Activated T-helper 1 cell treated with anti-CD3 and anti-CD28 coated beads, Interleukin-12 subunit alpha, Interleukin-12 subunit beta, Interleukin-2, Interleukin-4 antibody, amounts not matched to agents 30 ng/mL and 10 ng/mL and 1 ng/mL, durations not matched to agents 14 hours and 24 hours and 36 hours (primary cell): ENCODE results near the gene KLHL41. TPM values are rescaled to one million over a fixed set of nuclear protein-coding genes. Genes with fewer than 3 reads are reported as not detected.
A peak's percentile ranks its signal among the peaks of the same experiment; 100 is the strongest.

ENCODE experiments used
- DNase-seq: peaks from one replicate; pipeline ENCODE4 v3.0.0; 2021; ENCODE audit warnings: low spot score
- H3K27ac Mint-ChIP-seq: one replicate; pipeline ENCODE4 v1.8.0; 2021; ENCODE audit warnings: mild to moderate bottlenecking, mixed read lengths
- H3K27me3 Mint-ChIP-seq: one replicate; pipeline ENCODE4 v1.8.0; 2022; ENCODE audit warnings: mild to moderate bottlenecking, moderate library complexity, mixed read lengths; ENCODE audit not compliant: insufficient read depth
- H3K36me3 Mint-ChIP-seq: one replicate; pipeline ENCODE4 v1.8.0; 2021; ENCODE audit warnings: low read depth, mixed read lengths
- H3K4me1 Mint-ChIP-seq: one replicate; pipeline ENCODE4 v1.8.0; 2021; ENCODE audit warnings: low read depth, mixed read lengths
- H3K4me3 Mint-ChIP-seq: one replicate; pipeline ENCODE4 v1.8.0; 2021; ENCODE audit warnings: mild to moderate bottlenecking, moderate library complexity, mixed read lengths
- H3K9me3 Mint-ChIP-seq: one replicate; pipeline ENCODE4 v1.8.0; 2021; ENCODE audit warnings: mixed read lengths
- intact Hi-C: fragments of 100-400 bp; cut with micrococcal nuclease; formaldehyde crosslinking; loops from one replicate; pipeline ENCODE4 v1.15.1; 2024
- total RNA-seq: library from RNA; stranded (reverse); gene quantifications from 2 replicates; pipeline ENCODE4 v1.2.3, GENCODE V29; 2022

The KLHL41 gene
- not detected in 2 replicates for total RNA-seq

DNA sequence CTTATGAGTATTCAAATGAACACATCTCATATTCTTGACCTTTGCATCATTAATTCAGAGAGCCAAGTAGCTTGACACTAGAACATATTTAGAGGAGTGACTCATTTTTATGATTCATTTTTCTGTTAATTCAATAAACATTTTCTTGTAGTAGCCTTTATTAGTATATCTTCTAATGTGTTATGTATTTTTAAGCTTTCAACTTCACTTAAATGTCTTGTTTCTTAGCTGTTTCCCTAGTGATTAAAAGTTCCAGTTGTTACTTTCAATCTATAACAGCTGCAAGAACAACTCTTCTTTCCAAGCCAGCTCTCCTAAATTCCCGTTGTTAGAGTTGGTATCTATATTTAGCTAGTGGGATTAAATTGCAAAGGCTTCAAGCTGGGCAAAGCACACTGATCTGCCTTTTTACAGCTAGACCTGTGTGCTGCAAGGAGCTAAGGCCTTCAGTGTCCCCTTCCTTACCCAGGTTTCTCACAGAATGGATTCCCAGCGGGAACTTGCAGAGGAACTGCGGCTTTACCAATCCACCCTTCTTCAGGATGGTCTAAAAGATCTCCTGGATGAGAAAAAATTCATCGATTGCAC is at the start of gene KLHL41:
Gene KLHL41, plus strand, starts transcription at position 405 of the 588 bp plus-strand sequence. Its CDS starts 77 bp downstream, at position 482.
- no peak for DNase-seq
- Mint-ChIP-seq H3K4me1 (peaks cover 10% of the 10 kb centered on the region), H3K9me3 (no peaks in the 10 kb centered on the region), H3K27me3 (peaks cover 6% of the 10 kb centered on the region), H3K4me3 (no peak within 1 kb of the TSS), H3K27ac (no peak within 1 kb of the TSS), H3K36me3 (no peaks in the 10 kb centered on the region)
- intact Hi-C loops = no loop called here

DNA sequence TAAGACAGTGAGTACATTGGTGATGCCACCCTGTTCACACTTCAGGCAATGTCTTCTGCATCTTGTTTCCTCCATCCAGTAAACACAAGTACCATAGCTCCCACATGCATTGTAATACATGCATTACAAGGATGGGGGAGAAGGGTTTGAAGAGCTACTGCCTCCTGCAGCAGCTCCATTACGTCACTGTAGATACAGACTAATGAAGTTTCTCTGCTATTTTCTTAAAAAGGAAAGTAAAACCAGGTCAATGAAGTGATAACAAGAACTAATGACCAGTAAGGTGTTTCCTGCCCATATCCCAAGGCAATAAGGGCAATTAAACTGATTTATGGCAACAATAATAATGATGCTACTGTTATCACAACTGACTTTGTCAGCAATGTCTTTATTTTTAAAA is 48.4 kb upstream of the KLHL41 start:
- H3K27me3 Mint-ChIP-seq = no peaks in the 10 kb centered on the region
- no peaks in the 10 kb centered on the region for H3K9me3 Mint-ChIP-seq
- H3K36me3 Mint-ChIP-seq = no peaks in the 10 kb centered on the region
- no peaks in the 10 kb centered on the region for H3K4me1 Mint-ChIP-seq
- intact Hi-C loops = loop anchor here (5.0 kb wide), 1 partner anchor 99 kb away; the partner anchor contains the start of gene LRP2
- no peak overlapping the region for H3K4me3 Mint-ChIP-seq
- no peak for DNase-seq
- H3K27ac Mint-ChIP-seq = no peak overlapping the region

- Mint-ChIP-seq H3K36me3 (no peaks in the 10 kb centered on the region), H3K9me3 (no peaks in the 10 kb centered on the region), H3K4me3 (no peak overlapping the region), H3K27ac (no peak overlapping the region), H3K4me1 (no peaks in the 10 kb centered on the region), H3K27me3 (no peaks in the 10 kb centered on the region)
- intact Hi-C loops = loop anchor here (5.0 kb wide), 1 partner anchor 101 kb away; the partner anchor contains the start of gene LRP2
- no peak for DNase-seq
Measured at GRCh38 chr2:169462896-169463695, 46.4 kb upstream of the KLHL41 start.

DNA sequence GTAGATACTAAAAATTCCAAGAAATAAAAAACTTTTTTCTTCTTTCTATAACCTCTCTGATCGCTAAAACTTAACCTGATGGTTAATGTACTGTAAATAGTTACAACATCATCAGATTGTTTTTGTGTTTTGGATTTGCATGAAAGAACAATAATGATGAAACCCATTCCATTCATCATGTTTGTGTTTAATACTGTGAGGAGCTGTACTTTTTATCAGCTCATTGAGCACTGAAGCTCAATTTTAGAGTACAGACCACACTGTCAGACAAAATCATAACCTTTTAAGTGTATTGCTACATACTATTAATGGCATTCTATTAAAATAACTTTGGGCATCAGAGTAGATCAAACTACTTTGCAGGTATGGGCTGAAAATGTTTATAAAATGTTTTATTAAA is 45.0 kb upstream of the KLHL41 start:
- Mint-ChIP-seq H3K36me3 (no peaks in the 10 kb centered on the region), H3K9me3 (no peaks in the 10 kb centered on the region)
- intact Hi-C loops = loop anchor here (2.0 to 5.0 kb wide), 2 partner anchors 98 to 102 kb away; partner anchors contain the start of gene LRP2

DNA sequence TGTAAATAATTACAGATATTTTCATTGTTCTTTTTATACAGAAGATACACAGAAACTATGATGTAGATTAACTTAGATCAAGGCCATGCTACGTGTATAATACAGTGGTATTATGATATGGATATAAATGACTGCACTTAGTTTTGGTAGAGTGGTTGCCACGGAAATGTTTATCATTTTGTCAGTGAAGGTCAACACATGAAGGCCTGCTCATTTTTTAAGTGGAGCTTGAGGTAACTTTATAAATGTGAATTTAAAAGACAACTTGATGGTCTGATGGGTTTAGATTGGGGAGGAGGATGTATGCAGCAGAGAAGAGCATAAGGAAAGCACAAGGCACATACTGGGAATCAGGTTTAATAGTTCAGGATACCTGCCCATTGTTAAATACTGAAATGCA is 44.6 kb upstream of the KLHL41 start:
- H3K4me3 Mint-ChIP-seq = no peak overlapping the region
- DNase-seq = no peak

More for the DNA sequence above, 45.0 kb upstream of the KLHL41 start:
- Mint-ChIP-seq H3K4me1 (no peaks in the 10 kb centered on the region), H3K27ac (no peak overlapping the region), H3K4me3 (no peak overlapping the region), H3K27me3 (no peaks in the 10 kb centered on the region)
- DNase-seq = no peak

GRCh38 chr2:169468841-169469240 is 40.7 kb upstream of the KLHL41 start:
- peaks cover 6% of the 10 kb centered on the region for H3K27me3 Mint-ChIP-seq
- H3K4me3 Mint-ChIP-seq = no peak overlapping the region
- H3K36me3 Mint-ChIP-seq = no peaks in the 10 kb centered on the region
- intact Hi-C loops = no loop called here
- no peak for DNase-seq
- no peaks in the 10 kb centered on the region for H3K9me3 Mint-ChIP-seq
- no peaks in the 10 kb centered on the region for H3K4me1 Mint-ChIP-seq
- no peak overlapping the region for H3K27ac Mint-ChIP-seq

More for the DNA sequence above, 44.6 kb upstream of the KLHL41 start:
- no peaks in the 10 kb centered on the region for H3K27me3 Mint-ChIP-seq
- intact Hi-C loops = loop anchor here (2.0 to 5.0 kb wide), 2 partner anchors 98 to 103 kb away; partner anchors contain the start of gene LRP2
- no peaks in the 10 kb centered on the region for H3K36me3 Mint-ChIP-seq
- no peaks in the 10 kb centered on the region for H3K4me1 Mint-ChIP-seq
- no peaks in the 10 kb centered on the region for H3K9me3 Mint-ChIP-seq
- H3K27ac Mint-ChIP-seq = peak overlapping the region; percentile 15

DNA sequence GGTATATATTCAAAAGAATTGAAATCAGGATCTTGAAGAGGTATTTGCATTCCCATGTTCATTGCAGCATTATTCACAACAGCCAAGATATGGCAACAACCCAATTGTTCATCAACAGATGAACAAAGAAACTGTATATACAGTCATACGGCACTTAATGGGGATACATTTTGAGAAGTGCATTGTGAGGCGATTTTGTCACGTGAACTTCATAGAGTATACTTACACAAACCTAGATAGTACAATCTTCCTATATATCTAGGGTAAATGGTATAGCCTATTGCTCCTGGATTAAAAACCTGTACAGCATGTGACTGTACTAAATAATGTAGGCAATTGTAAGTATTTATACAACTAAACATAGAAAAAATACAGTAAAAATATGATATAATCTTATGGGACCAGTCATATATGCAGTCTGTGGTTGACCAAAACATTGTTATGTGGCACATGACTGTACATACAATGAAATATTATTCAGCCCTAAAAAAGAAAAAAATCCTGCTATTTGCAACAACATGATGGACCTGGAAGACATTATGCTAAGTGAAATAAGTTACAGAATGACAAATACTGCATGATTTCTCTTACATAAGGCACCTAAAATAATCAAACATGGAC is 39.4 kb upstream of the KLHL41 start:
- H3K36me3 Mint-ChIP-seq = no peaks in the 10 kb centered on the region
- H3K27me3 Mint-ChIP-seq = peaks cover 6% of the 10 kb centered on the region
- no peaks in the 10 kb centered on the region for H3K9me3 Mint-ChIP-seq
- no peak for DNase-seq
- no peak overlapping the region for H3K4me3 Mint-ChIP-seq
- H3K27ac Mint-ChIP-seq = no peak overlapping the region
- intact Hi-C loops = loop anchor here (1.0 kb wide), 1 partner anchor 9 kb away; the partner anchor contains the start of gene BBS5
- H3K4me1 Mint-ChIP-seq = no peaks in the 10 kb centered on the region

- H3K27me3 Mint-ChIP-seq = peaks cover 8% of the 10 kb centered on the region
- no peak overlapping the region for H3K27ac Mint-ChIP-seq
- H3K9me3 Mint-ChIP-seq = no peaks in the 10 kb centered on the region
- H3K4me3 Mint-ChIP-seq = no peak overlapping the region
- intact Hi-C loops = no loop called here
- H3K4me1 Mint-ChIP-seq = no peaks in the 10 kb centered on the region
- DNase-seq = no peak
- H3K36me3 Mint-ChIP-seq = no peaks in the 10 kb centered on the region
Measured at GRCh38 chr2:169472249-169472648, 37.3 kb upstream of the KLHL41 start.

DNA sequence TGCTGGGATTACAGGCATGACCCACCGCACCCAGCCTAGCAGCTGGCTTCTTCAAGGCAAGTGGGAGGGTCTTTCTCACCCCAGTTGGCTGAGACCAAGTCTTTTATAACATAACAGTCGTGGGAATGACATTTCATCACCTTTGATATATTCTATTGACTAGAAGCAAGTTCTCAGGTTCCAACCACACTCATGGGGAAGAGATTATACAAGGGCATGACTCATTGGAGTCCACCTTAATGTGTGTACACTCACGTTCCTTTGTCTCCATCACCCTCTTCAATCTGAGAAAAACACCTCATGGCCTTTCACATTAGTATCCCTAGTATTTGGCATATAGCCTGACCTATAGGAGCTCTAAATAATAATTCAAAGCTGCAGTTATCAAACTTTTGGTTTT is 33.0 kb upstream of the KLHL41 start:
- intact Hi-C loops = loop anchor here (5.0 kb wide), 1 partner anchor 96 kb away; the partner anchor contains the start of gene FASTKD1
- DNase-seq = no peak
- no peaks in the 10 kb centered on the region for H3K9me3 Mint-ChIP-seq

GRCh38 chr2:169478339-169478738 is 31.2 kb upstream of the KLHL41 start:
- Mint-ChIP-seq H3K36me3 (peaks cover 2% of the 10 kb centered on the region), H3K4me3 (peak overlapping the region; percentile 88), H3K27me3 (peaks cover 2% of the 10 kb centered on the region), H3K4me1 (peaks cover 14% of the 10 kb centered on the region), H3K9me3 (no peaks in the 10 kb centered on the region), H3K27ac (no peak overlapping the region)
- intact Hi-C loops = loop anchor here (2.0 to 5.0 kb wide), 2 partner anchors 94 to 320 kb away; partner anchors contain the start of genes FASTKD1 and SSB
- no peak for DNase-seq

More for the DNA sequence above, 33.0 kb upstream of the KLHL41 start:
- H3K4me3 Mint-ChIP-seq = no peak overlapping the region
- H3K4me1 Mint-ChIP-seq = peaks cover 14% of the 10 kb centered on the region
- H3K27me3 Mint-ChIP-seq = peaks cover 2% of the 10 kb centered on the region
- H3K27ac Mint-ChIP-seq = no peak overlapping the region
- no peaks in the 10 kb centered on the region for H3K36me3 Mint-ChIP-seq

DNA sequence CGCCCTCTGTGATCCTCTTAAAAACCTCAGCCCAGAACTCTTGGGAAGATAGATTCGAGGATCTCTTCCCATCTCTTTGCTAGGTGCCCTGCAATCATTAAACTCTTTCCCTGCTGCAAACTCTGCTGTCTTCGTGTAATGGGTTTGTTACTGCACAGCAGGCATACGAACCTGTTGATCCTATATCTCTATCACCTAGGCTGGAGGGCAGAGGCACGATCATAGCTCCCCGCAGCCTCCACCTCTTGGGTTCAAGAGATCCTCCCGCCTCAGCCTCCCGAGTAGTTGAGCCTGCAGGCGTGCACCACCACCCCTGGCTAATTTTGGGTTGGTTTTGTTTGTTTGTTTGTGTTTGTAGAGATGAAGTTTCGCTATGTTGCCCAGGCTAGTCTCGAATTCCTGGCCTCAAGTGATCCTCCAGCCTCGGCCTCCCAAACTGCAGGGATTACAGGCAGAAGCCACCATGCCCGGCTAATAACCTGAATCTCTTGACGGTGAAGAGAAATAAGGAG is 30.7 kb upstream of the KLHL41 start:
- Mint-ChIP-seq H3K4me1 (peaks cover 14% of the 10 kb centered on the region), H3K36me3 (peaks cover 2% of the 10 kb centered on the region), H3K4me3 (peak overlapping the region; percentile 88), H3K27me3 (peaks cover 2% of the 10 kb centered on the region), H3K27ac (no peak overlapping the region), H3K9me3 (no peaks in the 10 kb centered on the region)
- no peak for DNase-seq
- intact Hi-C loops = loop anchor here (1.0 to 5.0 kb wide), 3 partner anchors 8 to 320 kb away; partner anchors contain the start of genes FASTKD1 and SSB

DNA sequence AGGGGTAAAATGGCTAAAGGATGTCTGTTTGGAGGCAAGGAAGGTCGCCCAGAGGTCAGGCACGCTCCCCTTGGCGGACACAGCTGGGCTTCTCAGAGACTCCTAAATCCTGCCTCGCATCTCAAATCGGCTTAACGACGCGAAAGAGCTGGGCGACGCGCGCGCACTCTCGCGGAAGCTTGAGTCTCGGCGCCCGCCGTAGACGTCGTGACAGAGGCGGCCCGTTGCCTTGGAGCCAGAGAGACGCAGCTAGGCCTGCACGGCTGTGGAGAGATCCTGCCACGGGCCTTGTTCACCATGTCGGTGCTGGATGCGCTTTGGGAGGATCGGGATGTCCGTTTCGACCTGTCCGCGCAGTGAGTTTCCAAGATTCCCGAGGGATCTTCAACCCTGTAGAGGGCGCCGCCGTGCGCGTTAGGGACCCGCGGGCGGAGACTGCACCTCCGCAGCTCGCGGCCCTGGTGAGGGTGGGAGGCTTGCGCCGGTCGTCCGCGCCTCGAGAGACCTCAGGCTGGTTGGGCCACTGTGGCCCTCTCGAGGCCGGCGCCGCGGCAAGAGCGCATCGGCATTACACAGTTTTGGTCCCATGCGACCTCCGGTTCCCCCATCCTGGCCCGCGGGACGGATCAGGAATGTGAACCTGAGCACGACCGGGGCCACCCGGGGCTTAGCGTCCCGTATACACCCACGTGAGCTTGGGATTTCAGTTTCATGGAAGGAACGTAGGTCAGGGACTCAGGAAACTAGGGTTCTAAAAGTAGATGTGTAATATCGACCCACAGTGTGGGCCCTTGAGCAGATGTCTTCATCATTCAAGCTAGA is 30.0 kb upstream of the KLHL41 start, which contains the start of gene BBS5:
Gene BBS5, plus strand, starts transcription at position 238 of the 822 bp plus-strand sequence. Its CDS starts 60 bp downstream, at position 298.
- H3K27ac Mint-ChIP-seq = peak within 1 kb of the TSS; percentile 41
- intact Hi-C loops = loop anchor here (1.0 to 5.0 kb wide), 3 partner anchors 9 to 319 kb away; partner anchors contain the start of genes FASTKD1 and SSB
- peaks cover 14% of the 10 kb centered on the region for H3K4me1 Mint-ChIP-seq
- peak; percentile 62 for DNase-seq
- H3K27me3 Mint-ChIP-seq = peaks cover 2% of the 10 kb centered on the region
- H3K36me3 Mint-ChIP-seq = peaks cover 2% of the 10 kb centered on the region
- peak within 1 kb of the TSS; percentile 88 for H3K4me3 Mint-ChIP-seq
- H3K9me3 Mint-ChIP-seq = no peaks in the 10 kb centered on the region
